OCI-LY7 (cell line): ENCODE measurements around the gene CMKLR1. TPM values are rescaled to one million over a fixed set of nuclear protein-coding genes. Genes with fewer than 3 reads are reported as not detected.

Experiments
- BruUV-seq: library from RNA; stranded (reverse); fragments of 400-500 nt; replicated peaks from 2 replicates; lab custom pipeline; 2021; lab: Mats Ljungman, UMichigan
- CTCF ChIA-PET: fragments of 300-600 bp; sonication (Branson Sonifier 250); formaldehyde crosslinking; loops from one replicate; lab custom pipeline; 2022; ENCODE audit warnings: antibody characterized with exemption; ENCODE audit not compliant: unreplicated experiment; lab: Charles Lee
- POLR2A ChIA-PET: fragments of 300-600 bp; sonication (Branson Sonifier 250); formaldehyde crosslinking; loops from one replicate; lab custom pipeline; 2022; ENCODE audit warnings: antibody characterized with exemption; lab: Charles Lee
- DNase-seq: peaks from one replicate; pipeline ENCODE4 v3.0.0-alpha.2; 2015; ENCODE audit warnings: low spot score
- H2AFZ ChIP-seq: fragments of 200-600 bp; sonication (generic), shearing (Covaris generic); 2 replicates; pipeline ENCODE4 v1.6.1; 2014; ENCODE audit warnings: mild to moderate bottlenecking, antibody characterized with exemption, low read length, moderate library complexity
- H3K27ac ChIP-seq: fragments of 200-600 bp; sonication (generic); 2 replicates; pipeline ENCODE4 v1.5.1; 2014; ENCODE audit warnings: mixed run types, low read depth, mild to moderate bottlenecking, moderate library complexity, low read length, inconsistent platforms; ENCODE audit not compliant: poor library complexity, severe bottlenecking
- H3K36me3 ChIP-seq: fragments of 200-600 bp; sonication (generic); 2 replicates; pipeline ENCODE4 v1.6.1; 2014; ENCODE audit warnings: mild to moderate bottlenecking, antibody characterized with exemption, low read length, moderate library complexity, mixed read lengths; ENCODE audit not compliant: insufficient read depth
- H3K4me1 ChIP-seq: fragments of 200-600 bp; sonication (generic); 2 replicates; pipeline ENCODE4 v1.5.1; 2014; ENCODE audit warnings: mild to moderate bottlenecking, low read length; ENCODE audit not compliant: insufficient read depth, poor library complexity, severe bottlenecking
- H3K4me2 ChIP-seq: fragments of 200-600 bp; sonication (generic); 2 replicates; pipeline ENCODE4 v1.6.1; 2014; ENCODE audit warnings: mild to moderate bottlenecking, low read length
- H3K4me3 ChIP-seq: fragments of 200-600 bp; sonication (generic); 2 replicates; pipeline ENCODE4 v1.5.1; 2014; ENCODE audit warnings: mild to moderate bottlenecking, low read depth, low read length; ENCODE audit not compliant: poor library complexity, severe bottlenecking
- H3K79me2 ChIP-seq: fragments of 200-600 bp; sonication (generic); 2 replicates; pipeline ENCODE4 v1.6.1; 2016; ENCODE audit warnings: low read depth, mild to moderate bottlenecking, low read length, moderate library complexity, mixed read lengths; ENCODE audit not compliant: insufficient read depth
- H3K9me2 ChIP-seq: fragments of 200-600 bp; sonication (generic); 2 replicates; pipeline ENCODE4 v1.6.1; 2016; ENCODE audit warnings: mild to moderate bottlenecking, low read length, mixed read lengths; ENCODE audit not compliant: insufficient read depth
- H3K9me3 ChIP-seq: fragments of 200-600 bp; sonication (generic); 2 replicates; pipeline ENCODE4 v1.6.1; 2014; ENCODE audit warnings: mild to moderate bottlenecking, mixed run types, low read length, mixed read lengths
- H4K20me1 ChIP-seq: fragments of 200-600 bp; sonication (generic); 2 replicates; pipeline ENCODE4 v1.6.1; 2014; ENCODE audit warnings: mild to moderate bottlenecking, antibody characterized with exemption, low read length, moderate library complexity, mixed read lengths; ENCODE audit not compliant: insufficient read depth
- EZH2phosphoT487 ChIP-seq: fragments of 200-600 bp; sonication (generic); IDR thresholded peaks from 2 replicates; pipeline ENCODE4 v1.6.1; 2018; ENCODE audit warnings: low read depth, borderline replicate concordance, mild to moderate bottlenecking, mixed run types, antibody characterized with exemption, low read length, moderate library complexity, mixed read lengths
- intact Hi-C: fragments of 100-400 bp; cut with micrococcal nuclease; formaldehyde crosslinking; loops from one replicate; pipeline ENCODE4 v1.10.0; 2022; ENCODE audit not compliant: unreplicated experiment
- total RNA-seq, 2 experiments: library from RNA; depleted of rRNA in 1 of 2; stranded (reverse); fragments of >200 nt in 1 of 2; shearing (Covaris generic) in 1 of 2; gene quantifications; 2 replicates each; pipeline ENCODE4 v1.2.3, GENCODE V29; 2014 to 2022
- TF ChIP-seq, protein P1 (sequence below): fragments of 200-600 bp; sonication (generic); conservative IDR thresholded peaks from 2 replicates; pipeline ENCODE4 v1.5.1; 2014; ENCODE audit warnings: mild to moderate bottlenecking, antibody characterized with exemption, low read length, moderate library complexity, mixed read lengths

Gene CMKLR1
- total RNA-seq, 2 experiments from 2014 or later = not detected

DNA sequence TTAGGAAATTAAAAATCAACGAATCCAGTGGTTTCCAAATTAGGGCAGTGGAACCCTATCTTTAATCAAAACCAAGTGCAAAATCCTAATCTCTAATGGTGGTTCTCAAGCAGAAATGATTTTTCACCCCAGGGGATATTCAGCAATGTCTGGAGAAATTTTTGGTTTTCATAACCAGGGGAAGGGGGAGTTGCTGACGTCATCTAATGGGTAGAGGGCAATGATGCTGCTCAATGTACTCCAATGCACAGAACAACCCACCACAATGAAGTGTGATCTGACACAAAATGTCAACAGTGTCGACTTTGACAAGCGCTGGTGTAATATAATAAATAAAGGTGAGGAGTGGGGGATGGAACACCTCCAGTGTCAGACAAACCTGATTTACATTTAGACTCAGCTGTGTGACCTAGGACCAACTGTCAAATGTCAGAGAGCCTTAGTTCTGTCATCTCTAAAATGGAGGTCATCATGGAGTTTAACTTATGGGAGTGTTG lies 81.5 kb downstream of the CMKLR1 start:
- intact Hi-C loops = no loop called here
- CTCF ChIA-PET = no interaction called here
- Histone ChIP-seq H3K4me1 (peaks cover 2% of the 10 kb centered on the region), H3K27ac (no peak overlapping the region), H3K4me3 (no peak overlapping the region), H2AFZ (no peak overlapping the region), H3K79me2 (no peaks in the 10 kb centered on the region), H3K4me2 (no peak overlapping the region), H3K36me3 (no peaks in the 10 kb centered on the region), H4K20me1 (no peaks in the 10 kb centered on the region), H3K9me2 (no peaks in the 10 kb centered on the region), H3K9me3 (peaks cover 6% of the 10 kb centered on the region; the same call in 1 of the 2 replicates)
- TF ChIP-seq, protein P1, sequence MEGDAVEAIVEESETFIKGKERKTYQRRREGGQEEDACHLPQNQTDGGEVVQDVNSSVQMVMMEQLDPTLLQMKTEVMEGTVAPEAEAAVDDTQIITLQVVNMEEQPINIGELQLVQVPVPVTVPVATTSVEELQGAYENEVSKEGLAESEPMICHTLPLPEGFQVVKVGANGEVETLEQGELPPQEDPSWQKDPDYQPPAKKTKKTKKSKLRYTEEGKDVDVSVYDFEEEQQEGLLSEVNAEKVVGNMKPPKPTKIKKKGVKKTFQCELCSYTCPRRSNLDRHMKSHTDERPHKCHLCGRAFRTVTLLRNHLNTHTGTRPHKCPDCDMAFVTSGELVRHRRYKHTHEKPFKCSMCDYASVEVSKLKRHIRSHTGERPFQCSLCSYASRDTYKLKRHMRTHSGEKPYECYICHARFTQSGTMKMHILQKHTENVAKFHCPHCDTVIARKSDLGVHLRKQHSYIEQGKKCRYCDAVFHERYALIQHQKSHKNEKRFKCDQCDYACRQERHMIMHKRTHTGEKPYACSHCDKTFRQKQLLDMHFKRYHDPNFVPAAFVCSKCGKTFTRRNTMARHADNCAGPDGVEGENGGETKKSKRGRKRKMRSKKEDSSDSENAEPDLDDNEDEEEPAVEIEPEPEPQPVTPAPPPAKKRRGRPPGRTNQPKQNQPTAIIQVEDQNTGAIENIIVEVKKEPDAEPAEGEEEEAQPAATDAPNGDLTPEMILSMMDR = no peak
- TF ChIP-seq EZH2phosphoT487 = no peak
- no peak for DNase-seq
- POLR2A ChIA-PET = no interaction called here
- BruUV-seq = no TSS peak

DNA sequence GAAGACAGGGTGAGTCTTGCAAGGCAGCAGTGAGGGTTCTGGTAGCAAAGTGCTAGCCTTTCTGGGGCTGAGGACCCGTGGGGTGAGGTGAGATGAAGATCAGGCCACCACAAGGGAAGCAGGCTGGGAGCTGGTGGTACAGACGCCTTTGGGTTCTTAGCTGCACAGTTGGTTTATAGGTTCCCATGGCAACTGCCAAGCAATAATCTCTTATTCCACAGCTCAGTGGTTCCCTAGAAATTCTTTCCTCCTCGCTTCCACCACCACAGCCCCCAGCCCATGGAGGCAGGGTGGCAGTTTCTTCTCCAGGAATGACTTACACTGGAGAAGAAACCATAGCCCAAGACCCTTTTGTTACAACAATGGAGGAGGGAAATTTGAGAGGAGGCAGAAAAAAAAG lies 82.1 kb downstream of the CMKLR1 start:
- Histone ChIP-seq H3K4me3 (no peak overlapping the region), H3K36me3 (no peaks in the 10 kb centered on the region), H2AFZ (no peak overlapping the region), H3K4me1 (peaks cover 2% of the 10 kb centered on the region), H3K4me2 (no peak overlapping the region), H3K79me2 (no peaks in the 10 kb centered on the region), H3K9me3 (peaks cover 6% of the 10 kb centered on the region; the same call in 1 of the 2 replicates), H3K9me2 (no peaks in the 10 kb centered on the region), H4K20me1 (no peaks in the 10 kb centered on the region), H3K27ac (no peak overlapping the region)
- TF ChIP-seq EZH2phosphoT487 = no peak
- TF ChIP-seq, protein P1 = no peak
- POLR2A ChIA-PET = interaction anchor here (0.6 kb wide), 1 partner anchor 455 kb away, joined by 3 read pairs; no protein-coding TSS in a partner anchor
- BruUV-seq = no TSS peak
- CTCF ChIA-PET = no interaction called here
- intact Hi-C loops = no loop called here
- DNase-seq = no peak

DNA sequence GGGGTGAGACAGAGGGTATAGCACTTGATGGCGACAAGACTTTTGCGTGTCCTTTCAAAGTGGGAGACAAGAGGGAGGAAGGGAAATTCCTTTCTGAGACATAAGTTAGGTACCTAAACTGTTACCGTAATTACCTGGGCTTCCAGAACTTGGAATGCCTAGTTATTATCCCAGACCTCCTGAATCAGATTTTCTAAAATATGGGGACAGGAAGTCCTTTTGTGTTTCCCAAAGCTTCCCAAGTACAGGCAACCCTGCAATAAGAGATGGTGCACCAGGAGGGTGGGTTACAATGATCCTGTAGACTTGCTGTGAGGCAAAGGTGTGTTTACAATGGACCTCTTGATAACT lies 83.9 kb downstream of the CMKLR1 start:
- Histone ChIP-seq H3K79me2 (no peaks in the 10 kb centered on the region), H4K20me1 (no peaks in the 10 kb centered on the region), H3K36me3 (no peaks in the 10 kb centered on the region), H3K9me2 (no peaks in the 10 kb centered on the region), H2AFZ (no peak overlapping the region), H3K9me3 (no peaks in the 10 kb centered on the region), H3K4me2 (no peak overlapping the region), H3K4me3 (no peak overlapping the region), H3K4me1 (peaks cover 2% of the 10 kb centered on the region), H3K27ac (no peak overlapping the region)
- TF ChIP-seq EZH2phosphoT487 = no peak
- TF ChIP-seq, protein P1 = no peak
- BruUV-seq = no TSS peak
- ChIA-PET POLR2A (interaction anchor here (0.6 kb wide), 1 partner anchor 678 kb away, joined by 4 read pairs; no protein-coding TSS in a partner anchor), CTCF (no interaction called here)
- intact Hi-C loops = no loop called here
- no peak for DNase-seq
